Natural killer cell treated with Interleukin-12 subunit alpha and Interleukin-12 subunit beta and Interleukin-15 and Interleukin-18, amount 100 ng/mL, for 72 hours (primary cell): ENCODE results near the gene ABCC6. TPM values are rescaled to one million over a fixed set of nuclear protein-coding genes. Genes with fewer than 3 reads are reported as not detected.
"Not testable (repeated sequence)": the region's sequence is repeated elsewhere in the genome, so short reads cannot be mapped to it uniquely, and the experiment has no call there.

Source experiments
- ATAC-seq, 2 donors: fragments of 150-1000 bp; cut with Tn5 transposase in 1 of 2; sonication (Bioruptor Pico), chemical (Tn5 transposase) in 1 of 2; 2 replicates each; pipeline ENCODE4 v1.10.0; 2021
- DNase-seq: peaks from one replicate; pipeline ENCODE4 v3.0.0; 2022; ENCODE audit warnings: low spot score
- H3K27ac Mint-ChIP-seq, 2 donors: 1 replicate in 1 of 2; 2 replicates in 1 of 2; pipeline ENCODE4 v1.8.0; 2022; ENCODE audit warnings: mixed read lengths in 2 of 2, mild to moderate bottlenecking in 1 of 2, moderate library complexity in 1 of 2
- H3K27me3 Mint-ChIP-seq, 2 donors: 1 replicate in 1 of 2; 2 replicates in 1 of 2; pipeline ENCODE4 v1.8.0; 2022; ENCODE audit warnings: mixed read lengths in 2 of 2
- H3K36me3 Mint-ChIP-seq: one replicate; pipeline ENCODE4 v1.8.0; 2022; ENCODE audit warnings: mixed read lengths
- H3K4me1 Mint-ChIP-seq, 2 donors: 1 replicate in 1 of 2; 2 replicates in 1 of 2; pipeline ENCODE4 v1.8.0; 2022; ENCODE audit warnings: low read depth in 2 of 2, mixed read lengths in 2 of 2, mild to moderate bottlenecking in 1 of 2
- H3K4me3 Mint-ChIP-seq: one replicate; pipeline ENCODE4 v1.8.0; 2022; ENCODE audit warnings: mixed read lengths
- H3K9me3 Mint-ChIP-seq: 2 replicates; pipeline ENCODE4 v1.8.0; 2022; ENCODE audit warnings: mixed read lengths
- total RNA-seq, 2 donors: library from RNA; stranded (reverse); gene quantifications; one replicate each; pipeline ENCODE4 v1.2.3, GENCODE V29; 2022

The ABCC6 gene
- total RNA-seq, 2 donors from 2014 or later = not detected

DNA sequence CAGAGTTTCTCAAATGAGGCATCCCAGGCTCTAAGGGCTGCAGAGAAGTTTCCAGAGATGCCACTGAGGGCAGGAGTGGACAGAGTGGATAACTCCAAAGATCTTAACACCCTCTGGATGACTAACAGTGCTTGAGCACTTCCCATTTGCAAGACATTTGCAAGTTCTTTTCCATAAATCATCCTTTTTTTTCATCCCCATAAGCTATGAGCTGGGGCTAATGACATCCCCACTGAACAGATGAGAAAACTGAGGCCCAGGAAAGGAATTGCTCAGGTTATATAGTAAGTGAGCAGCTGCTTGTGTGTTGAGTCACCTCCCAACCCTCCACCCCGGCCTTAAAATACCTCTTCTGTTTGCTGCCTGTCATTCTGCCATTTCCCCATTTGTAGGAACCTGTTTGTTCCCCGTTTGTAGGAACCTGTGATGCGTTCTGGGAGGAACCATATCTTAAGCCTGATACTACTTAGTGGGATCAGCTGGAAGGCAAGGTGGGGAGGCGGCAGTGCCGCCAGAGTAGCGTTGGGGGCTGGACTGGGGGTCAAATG is 15.4 kb downstream of the ABCC6 start:
- not testable (repeated sequence) for H3K27me3 Mint-ChIP-seq

DNA sequence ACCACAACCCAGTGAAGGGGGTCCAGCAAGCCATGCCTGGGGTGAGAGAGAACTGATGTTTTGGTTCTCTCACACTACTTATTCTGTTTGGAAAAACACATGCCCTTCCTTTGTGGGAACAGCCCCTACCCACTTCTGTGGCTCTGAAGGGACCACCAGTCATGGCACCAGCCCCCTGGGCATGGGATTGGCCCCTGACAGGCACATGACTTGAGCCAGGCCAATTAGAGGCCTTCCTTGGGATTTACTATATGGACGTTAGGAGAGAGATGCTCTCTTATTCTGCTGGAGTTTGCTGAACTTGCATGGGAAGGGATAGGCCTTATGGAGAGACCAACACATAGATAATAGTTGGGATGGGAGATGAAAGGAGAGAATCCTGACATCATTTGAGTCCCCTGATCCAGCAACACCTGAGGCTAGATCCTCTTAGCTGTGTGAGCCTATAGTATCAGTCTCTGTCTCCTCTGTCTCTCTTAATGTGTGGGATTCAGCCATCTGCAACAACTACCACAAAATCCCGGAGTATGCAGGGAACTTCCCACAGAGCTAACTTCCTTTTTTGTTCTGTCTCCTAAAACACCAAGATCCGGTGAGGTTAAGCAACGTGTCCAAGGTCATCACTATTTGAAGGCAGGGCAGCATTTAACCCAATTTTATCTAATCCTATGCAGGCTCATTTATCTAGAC is 16.1 kb downstream of the ABCC6 start:
- not testable (repeated sequence) for H3K9me3 Mint-ChIP-seq, H3K27me3 Mint-ChIP-seq, H3K27ac Mint-ChIP-seq, DNase-seq, H3K36me3 Mint-ChIP-seq, H3K4me1 Mint-ChIP-seq, H3K4me3 Mint-ChIP-seq, ATAC-seq

More for the DNA sequence above, 15.4 kb downstream of the ABCC6 start:
- not testable (repeated sequence) for H3K9me3 Mint-ChIP-seq, DNase-seq, H3K27ac Mint-ChIP-seq, H3K4me3 Mint-ChIP-seq, H3K4me1 Mint-ChIP-seq, ATAC-seq, H3K36me3 Mint-ChIP-seq

- H3K36me3 Mint-ChIP-seq, H3K4me3 Mint-ChIP-seq: not testable (repeated sequence)
Observed at GRCh38 chr16:16205864-16206263, 17.4 kb downstream of the ABCC6 start.

GRCh38 chr16:16204552-16204951 is 18.7 kb downstream of the ABCC6 start:
- not testable (repeated sequence) for H3K27ac Mint-ChIP-seq, H3K9me3 Mint-ChIP-seq, H3K36me3 Mint-ChIP-seq, DNase-seq, H3K4me1 Mint-ChIP-seq, H3K27me3 Mint-ChIP-seq, H3K4me3 Mint-ChIP-seq
- ATAC-seq = peak in 1 of 2 donors; percentile 30

More at GRCh38 chr16:16205864-16206263, 17.4 kb downstream of the ABCC6 start:
- not testable (repeated sequence) for ATAC-seq, H3K27ac Mint-ChIP-seq, H3K27me3 Mint-ChIP-seq, H3K4me1 Mint-ChIP-seq, H3K9me3 Mint-ChIP-seq, DNase-seq

GRCh38 chr16:16203494-16203893 is 19.8 kb downstream of the ABCC6 start:
- not testable (repeated sequence) for H3K4me1 Mint-ChIP-seq, DNase-seq, H3K27ac Mint-ChIP-seq, H3K36me3 Mint-ChIP-seq, H3K27me3 Mint-ChIP-seq, H3K9me3 Mint-ChIP-seq, ATAC-seq, H3K4me3 Mint-ChIP-seq

- H3K9me3 Mint-ChIP-seq, H3K4me3 Mint-ChIP-seq, H3K27me3 Mint-ChIP-seq, ATAC-seq, H3K4me1 Mint-ChIP-seq, H3K27ac Mint-ChIP-seq, H3K36me3 Mint-ChIP-seq, DNase-seq: not testable (repeated sequence)
Observed at GRCh38 chr16:16202400-16203143, 20.7 kb downstream of the ABCC6 start.

DNA sequence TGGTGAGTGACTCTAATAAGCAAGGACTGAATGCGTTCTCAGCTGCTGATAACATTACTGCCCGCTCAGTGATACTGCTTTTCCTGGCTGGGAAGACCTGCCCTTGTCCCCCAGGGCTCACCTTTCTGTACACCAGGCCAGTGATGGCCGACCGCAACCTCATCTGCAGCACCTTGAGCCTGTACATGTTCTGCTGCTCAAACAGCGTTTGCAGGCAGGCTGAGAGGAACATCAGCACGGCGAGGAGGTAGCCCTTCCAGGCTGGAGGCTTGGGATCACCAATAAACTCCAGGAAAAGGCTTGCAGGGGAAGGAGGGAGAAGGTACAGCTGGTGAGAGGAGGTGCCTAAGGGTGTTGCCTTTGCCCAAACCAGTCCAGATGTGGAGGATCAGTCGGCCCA is 21.4 kb downstream of the ABCC6 start:
- not testable (repeated sequence) for H3K4me1 Mint-ChIP-seq, H3K36me3 Mint-ChIP-seq, H3K27me3 Mint-ChIP-seq, ATAC-seq, H3K9me3 Mint-ChIP-seq, H3K4me3 Mint-ChIP-seq, H3K27ac Mint-ChIP-seq, DNase-seq

DNA sequence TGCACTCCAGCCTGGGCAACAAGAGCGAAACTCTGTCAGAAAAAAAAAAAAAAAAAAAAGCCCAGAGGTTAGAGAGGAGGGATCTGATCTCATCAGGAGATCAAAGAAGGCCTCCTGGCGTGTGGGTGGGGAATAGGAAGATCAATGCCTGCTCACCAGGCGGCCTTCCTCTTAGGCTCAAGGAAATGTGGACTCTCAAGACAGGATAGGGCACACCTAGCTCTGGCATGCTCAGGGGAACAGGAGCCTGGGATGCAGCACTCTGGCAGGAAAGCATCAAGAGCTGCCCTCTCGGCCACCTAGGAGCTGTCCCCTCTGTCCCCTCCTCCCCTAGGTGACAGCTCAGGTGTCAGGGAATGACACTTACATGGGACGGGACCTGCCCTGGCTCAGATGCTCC is 22.9 kb downstream of the ABCC6 start:
- ATAC-seq, H3K36me3 Mint-ChIP-seq, H3K4me3 Mint-ChIP-seq, DNase-seq, H3K27ac Mint-ChIP-seq, H3K27me3 Mint-ChIP-seq, H3K4me1 Mint-ChIP-seq, H3K9me3 Mint-ChIP-seq: not testable (repeated sequence)

DNA sequence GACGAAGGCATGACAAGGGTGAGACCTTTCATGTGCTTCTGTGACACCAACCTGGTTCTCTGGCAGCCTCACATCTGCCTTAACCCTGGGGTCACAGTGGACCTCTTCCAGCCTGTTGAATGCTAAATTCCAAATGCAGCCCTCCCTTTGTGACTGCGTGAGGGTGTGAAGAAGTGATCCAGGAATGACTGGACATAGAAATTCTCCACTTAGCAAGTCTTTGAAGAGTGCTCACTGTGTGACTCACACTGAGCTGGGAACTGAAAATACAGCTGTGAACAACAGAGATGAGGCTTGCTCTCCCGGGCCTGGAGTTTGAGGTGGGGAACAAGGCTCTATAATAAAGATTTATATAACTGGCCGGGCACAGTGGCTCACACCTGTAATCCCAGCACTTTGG is 23.9 kb downstream of the ABCC6 start:
- H3K27me3 Mint-ChIP-seq = not testable (repeated sequence)
- ATAC-seq = peak in 1 of 2 donors; percentile 60

GRCh38 chr16:16197966-16198365 is 25.3 kb downstream of the ABCC6 start:
- H3K27ac Mint-ChIP-seq = no peak overlapping the region
- ATAC-seq = no peak
- no peaks in the 10 kb centered on the region for H3K9me3 Mint-ChIP-seq

More for the DNA sequence above, 23.9 kb downstream of the ABCC6 start:
- not testable (repeated sequence) for H3K4me3 Mint-ChIP-seq, H3K4me1 Mint-ChIP-seq, H3K9me3 Mint-ChIP-seq, H3K36me3 Mint-ChIP-seq, DNase-seq, H3K27ac Mint-ChIP-seq

DNA sequence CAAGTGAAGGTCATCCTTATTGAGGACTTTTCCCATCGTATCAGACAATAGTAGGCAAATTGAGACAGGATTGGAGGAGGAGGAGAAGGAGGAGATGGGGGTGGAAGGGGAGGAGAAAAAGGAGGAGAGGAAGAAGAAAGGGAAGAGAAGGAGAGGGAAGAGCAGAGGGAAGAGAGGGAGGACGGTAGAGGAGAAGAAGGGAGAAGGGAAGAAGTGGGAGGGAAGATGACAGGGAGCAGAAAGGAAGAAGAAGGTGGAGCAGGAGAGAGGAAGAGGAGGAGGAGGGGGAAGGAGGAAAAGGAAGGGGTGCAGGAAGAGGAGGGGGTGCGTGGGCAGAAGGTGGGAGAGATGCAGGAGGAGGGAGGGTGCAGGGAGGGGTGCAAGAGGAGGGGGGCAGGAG is 26.0 kb downstream of the ABCC6 start:
- DNase-seq (no peak), ATAC-seq (no peak)
- no peaks in the 10 kb centered on the region for H3K9me3 Mint-ChIP-seq
- H3K4me1 Mint-ChIP-seq = no peaks in the 10 kb centered on the region
- no peak overlapping the region for H3K4me3 Mint-ChIP-seq
- H3K27me3 Mint-ChIP-seq = peaks cover 5 to 6% of the 10 kb centered on the region in 2 donors
- H3K27ac Mint-ChIP-seq = no peak overlapping the region
- no peaks in the 10 kb centered on the region for H3K36me3 Mint-ChIP-seq

More at GRCh38 chr16:16197966-16198365, 25.3 kb downstream of the ABCC6 start:
- Mint-ChIP-seq H3K27me3 (peaks cover 0 to 6% of the 10 kb centered on the region in 2 donors), H3K4me3 (no peak overlapping the region), H3K4me1 (no peaks in the 10 kb centered on the region), H3K36me3 (no peaks in the 10 kb centered on the region)
- DNase-seq = no peak

DNA sequence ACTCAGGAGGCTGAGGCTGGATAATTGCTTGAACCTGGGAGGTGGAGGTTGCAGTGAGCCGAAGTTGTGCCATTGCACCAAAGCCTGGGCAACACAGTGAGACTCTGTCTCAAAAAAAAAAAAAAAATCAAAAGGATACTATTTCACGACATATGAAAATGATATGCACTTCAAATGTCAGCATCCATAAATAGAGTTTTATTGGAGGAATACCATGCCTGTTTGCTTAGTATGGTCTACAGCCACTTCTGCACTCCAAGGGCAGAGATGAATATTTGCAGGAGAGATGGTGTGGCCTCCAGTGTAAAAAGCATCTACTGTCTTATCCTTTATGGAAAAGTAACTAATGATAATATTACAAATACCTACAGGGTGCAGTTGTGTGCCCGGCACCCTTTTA is 27.2 kb downstream of the ABCC6 start:
- Mint-ChIP-seq H3K27ac (no peak overlapping the region), H3K9me3 (no peaks in the 10 kb centered on the region), H3K27me3 (peaks cover 6 to 13% of the 10 kb centered on the region in 2 donors), H3K4me1 (no peaks in the 10 kb centered on the region), H3K4me3 (no peak overlapping the region), H3K36me3 (no peaks in the 10 kb centered on the region)
- DNase-seq (no peak), ATAC-seq (no peak)

GRCh38 chr16:16191493-16192167 is 31.7 kb downstream of the ABCC6 start:
- Mint-ChIP-seq H3K4me3 (no peak overlapping the region), H3K4me1 (no peaks in the 10 kb centered on the region), H3K27me3 (peaks cover 2 to 13% of the 10 kb centered on the region in 2 donors), H3K36me3 (no peaks in the 10 kb centered on the region), H3K9me3 (no peaks in the 10 kb centered on the region), H3K27ac (no peak overlapping the region)
- DNase-seq (no peak), ATAC-seq (no peak)

DNA sequence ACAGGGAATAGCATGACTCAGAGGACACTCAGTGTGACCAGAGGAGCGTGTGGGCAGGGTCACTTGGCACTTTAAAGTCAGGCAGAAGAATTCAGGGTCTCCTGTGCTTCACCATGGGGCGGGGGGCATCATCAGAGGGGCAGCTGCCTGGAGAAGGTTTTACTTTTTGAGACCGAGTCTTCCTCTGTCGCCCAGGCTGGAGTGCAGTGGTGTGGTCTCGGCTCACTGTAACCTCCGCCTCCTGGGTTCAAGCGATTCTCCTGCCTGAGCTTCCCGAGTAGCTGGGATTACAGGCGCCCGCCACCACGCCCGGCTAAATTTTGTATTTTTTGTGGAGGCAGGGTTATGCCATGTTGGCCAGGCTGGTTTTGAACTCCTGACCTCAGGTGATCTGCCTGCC is 32.3 kb downstream of the ABCC6 start:
- H3K4me3 Mint-ChIP-seq, DNase-seq, H3K4me1 Mint-ChIP-seq, ATAC-seq, H3K36me3 Mint-ChIP-seq, H3K9me3 Mint-ChIP-seq, H3K27ac Mint-ChIP-seq: not testable (repeated sequence)
- peaks cover 2 to 13% of the 10 kb centered on the region in 2 donors for H3K27me3 Mint-ChIP-seq
